Superior temporal gyrus (tissue), 1 donor: ENCODE data around the gene MAP2K1.
"Not testable (repeated sequence)": the region's sequence is repeated elsewhere in the genome, so short reads cannot be mapped to it uniquely, and the experiment has no call there.

ENCODE experiments used
- DNase-seq: peaks from one replicate; pipeline ENCODE4 v3.0.0-alpha.2; 2016; ENCODE audit errors: extremely low spot score

MAP2K1 gene

GRCh38 chr15:66476535-66476934, 89.8 kb downstream of the MAP2K1 start:
- peak; percentile 17 for DNase-seq

- DNase-seq: peak; percentile 72
Measured at GRCh38 chr15:66477011-66477410, 90.3 kb downstream of the MAP2K1 start.

GRCh38 chr15:66480267-66480666, 93.6 kb downstream of the MAP2K1 start:
- DNase-seq: no peak

- no peak for DNase-seq
Measured at GRCh38 chr15:66481107-66481856, 94.6 kb downstream of the MAP2K1 start.

- DNase-seq: peak; percentile 52
Measured at GRCh38 chr15:66482539-66482938, 95.8 kb downstream of the MAP2K1 start.

GRCh38 chr15:66483131-66483566, 96.4 kb downstream of the MAP2K1 start:
- DNase-seq: no peak

- DNase-seq: no peak
Measured at GRCh38 chr15:66484539-66485112, 97.9 kb downstream of the MAP2K1 start.

GRCh38 chr15:66486887-66487286, 100.2 kb downstream of the MAP2K1 start:
- DNase-seq: no peak

- DNase-seq: no peak
Measured at GRCh38 chr15:66488525-66488924, 101.8 kb downstream of the MAP2K1 start.

GRCh38 chr15:66489179-66489791, 102.6 kb downstream of the MAP2K1 start:
- no peak for DNase-seq

- no peak for DNase-seq
Measured at GRCh38 chr15:66491846-66492245, 105.1 kb downstream of the MAP2K1 start.

GRCh38 chr15:66494262-66494661, 107.5 kb downstream of the MAP2K1 start:
- DNase-seq: no peak

GRCh38 chr15:66496951-66497501, 110.3 kb downstream of the MAP2K1 start:
- no peak for DNase-seq

GRCh38 chr15:66497502-66498455, 111.1 kb downstream of the MAP2K1 start, which contains the start of gene SNAPC5:
TSS of gene SNAPC5 (minus strand) at chr15:66497762. CDS start at chr15:66497731, 31 bp downstream.
- peak; percentile 92 for DNase-seq

- DNase-seq: peak; percentile 55
Measured at GRCh38 chr15:66498501-66499386, 112.0 kb downstream of the MAP2K1 start.

GRCh38 chr15:66500346-66500745, 113.6 kb downstream of the MAP2K1 start:
- not testable (repeated sequence) for DNase-seq

GRCh38 chr15:66502491-66502890, 115.8 kb downstream of the MAP2K1 start:
- no peak for DNase-seq

- not testable (repeated sequence) for DNase-seq
Measured at GRCh38 chr15:66503041-66503648, 116.4 kb downstream of the MAP2K1 start.

GRCh38 chr15:66503780-66504562, 117.3 kb downstream of the MAP2K1 start:
- DNase-seq: no peak
